ENCODE results near the gene OLFM3. TPM values are rescaled to one million over a fixed set of nuclear protein-coding genes. Genes with fewer than 3 reads are reported as not detected.

Gene OLFM3
- not detected in 2 replicates for total RNA-seq

- DNase-seq (ENCODE audit: low read depth in 2 of 2) = no peak
These were observed at the start of gene OLFM3 for GRCh38 chr1:101996825-101997465. Gene OLFM3 (minus strand): TSS chr1:101996926.

- DNase-seq (ENCODE audit: low read depth in 2 of 2) = no peak
These were observed 49.0 kb upstream of the OLFM3 start for GRCh38 chr1:102045752-102046151.

DNA sequence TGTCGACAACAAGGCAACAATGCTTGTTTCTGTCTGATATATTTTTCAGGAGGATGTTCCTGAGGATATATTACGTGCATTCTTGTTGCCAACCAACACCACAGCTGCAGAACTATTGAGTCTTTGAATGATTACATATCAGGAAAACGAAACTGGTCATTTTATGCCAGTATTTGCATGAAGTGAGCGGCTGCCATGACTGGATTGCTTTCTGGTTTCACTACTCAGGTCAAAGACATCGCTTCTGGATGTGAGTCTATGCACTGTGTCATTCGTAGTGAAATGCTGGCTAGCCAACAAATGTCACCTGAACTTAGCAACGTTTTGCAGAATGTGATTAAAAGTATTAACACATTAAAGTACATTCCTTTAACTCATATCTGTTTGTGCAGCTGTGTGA lies 35.8 kb upstream of the OLFM3 start:
- no peak for DNase-seq (ENCODE audit: low read depth in 2 of 2)

DNA sequence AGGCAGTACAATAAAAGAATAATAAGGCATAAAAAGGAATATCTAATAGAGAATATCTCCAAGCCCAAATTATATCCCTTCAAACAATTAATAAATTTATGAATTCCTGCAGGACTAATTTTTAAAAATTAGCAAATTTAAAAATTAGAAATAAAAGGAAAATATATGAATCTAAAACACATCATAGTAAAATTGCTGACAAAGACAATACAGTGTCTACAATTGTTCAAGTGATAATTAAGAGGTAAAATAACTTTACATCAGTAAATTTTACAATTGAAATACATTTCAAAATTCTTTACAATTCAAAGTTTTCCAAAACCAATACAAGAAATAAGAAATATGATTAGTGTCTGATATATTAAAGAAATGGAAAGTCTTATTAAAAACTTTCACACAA lies 22.8 kb upstream of the OLFM3 start:
- no peak for DNase-seq (ENCODE audit: low read depth in 2 of 2)

GRCh38 chr1:102015728-102016127 lies 19.0 kb upstream of the OLFM3 start:
- no peak for DNase-seq (ENCODE audit: low read depth in 2 of 2)

GRCh38 chr1:102002057-102002456 lies 5.3 kb upstream of the OLFM3 start:
- no peak for DNase-seq (ENCODE audit: low read depth in 2 of 2)

DNA sequence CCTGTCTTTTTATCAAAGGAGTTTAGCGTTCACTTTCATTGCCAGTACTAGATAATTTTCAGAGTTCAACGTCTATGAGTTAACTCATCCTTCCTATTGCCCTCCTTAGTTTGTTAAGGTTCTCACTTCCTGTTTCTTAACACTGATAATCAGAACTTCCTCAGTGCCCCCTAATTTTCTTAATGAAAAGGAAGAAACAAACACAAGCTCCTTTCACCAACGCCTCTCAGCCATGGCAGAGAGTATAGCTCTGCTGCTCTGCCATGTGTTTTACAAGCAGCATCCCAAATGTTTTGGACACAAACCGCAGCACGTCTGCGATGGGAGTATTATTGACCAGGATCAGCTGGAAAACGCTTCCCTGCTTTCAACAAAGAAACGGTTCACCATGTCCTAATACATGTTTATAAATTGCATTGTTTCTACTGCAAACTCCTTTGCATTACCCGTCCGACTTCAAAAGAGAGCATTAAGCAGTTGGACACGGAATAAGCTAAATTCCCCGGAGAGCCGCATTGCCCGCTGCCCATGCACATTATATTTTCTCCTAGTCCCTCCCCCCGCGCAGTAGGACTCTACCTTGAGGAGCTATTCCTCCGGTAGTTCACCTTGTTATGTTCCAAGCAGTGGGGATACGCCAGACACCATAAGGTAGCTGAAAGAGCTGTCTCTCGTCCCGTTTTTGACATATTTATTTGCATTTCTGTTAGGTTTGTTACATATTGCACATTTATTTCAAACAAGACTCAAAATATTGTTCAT lies 561 bp downstream of the OLFM3 start:
- no peak for DNase-seq (ENCODE audit: low read depth in 2 of 2)

DNA sequence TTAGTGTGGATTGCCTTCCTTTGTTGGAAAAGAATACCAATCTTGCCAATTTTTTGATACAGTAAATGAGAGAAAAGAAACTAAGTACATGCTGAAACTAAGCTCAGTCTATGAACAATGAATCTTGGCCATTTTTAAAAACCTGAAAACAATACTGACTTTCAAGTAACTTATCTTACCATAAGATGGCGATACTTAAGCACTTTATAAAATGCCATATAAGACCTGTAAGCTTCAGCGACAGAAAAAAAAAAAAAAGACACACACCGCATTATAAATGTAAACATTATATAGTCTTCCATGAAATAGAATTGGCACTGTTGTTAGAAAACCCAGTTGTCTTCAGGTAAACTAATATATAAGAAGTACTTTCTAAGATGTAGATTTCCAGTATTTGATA lies 3.0 kb downstream of the OLFM3 start:
- no peak for DNase-seq (ENCODE audit: low read depth in 2 of 2)

- DNase-seq (ENCODE audit: low read depth in 2 of 2) = no peak
These were observed 3.7 kb downstream of the OLFM3 start for GRCh38 chr1:101992821-101993575.

- no peak for DNase-seq (ENCODE audit: low read depth in 2 of 2)
These were observed 15.8 kb downstream of the OLFM3 start for GRCh38 chr1:101980974-101981373.

GRCh38 chr1:101977266-101977665 lies 19.5 kb downstream of the OLFM3 start:
- no peak for DNase-seq (ENCODE audit: low read depth in 2 of 2)

DNA sequence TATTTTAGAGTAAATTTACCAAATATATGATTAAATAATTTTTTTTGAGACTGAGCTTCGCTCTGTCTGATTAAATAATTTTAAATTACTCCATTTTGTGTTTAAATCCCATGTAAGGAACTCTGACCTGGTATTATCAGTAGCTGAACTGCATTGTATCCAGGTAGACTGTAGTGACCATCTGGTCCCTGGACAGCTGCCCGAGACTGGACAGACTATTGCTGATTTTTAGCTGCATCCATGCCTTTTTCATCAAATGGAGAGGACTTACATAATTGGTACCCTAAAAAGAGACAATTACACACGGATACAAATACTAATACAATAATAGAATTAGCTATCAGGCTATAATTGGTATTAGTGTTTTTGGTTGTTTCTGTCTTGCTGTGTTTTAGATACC lies 20.6 kb downstream of the OLFM3 start:
- no peak for DNase-seq (ENCODE audit: low read depth in 2 of 2)

- no peak for DNase-seq (ENCODE audit: low read depth in 2 of 2)
These were observed 21.4 kb downstream of the OLFM3 start for GRCh38 chr1:101975371-101975770.

- no peak for DNase-seq (ENCODE audit: low read depth in 2 of 2)
These were observed 22.0 kb downstream of the OLFM3 start for GRCh38 chr1:101974599-101975274.

DNA sequence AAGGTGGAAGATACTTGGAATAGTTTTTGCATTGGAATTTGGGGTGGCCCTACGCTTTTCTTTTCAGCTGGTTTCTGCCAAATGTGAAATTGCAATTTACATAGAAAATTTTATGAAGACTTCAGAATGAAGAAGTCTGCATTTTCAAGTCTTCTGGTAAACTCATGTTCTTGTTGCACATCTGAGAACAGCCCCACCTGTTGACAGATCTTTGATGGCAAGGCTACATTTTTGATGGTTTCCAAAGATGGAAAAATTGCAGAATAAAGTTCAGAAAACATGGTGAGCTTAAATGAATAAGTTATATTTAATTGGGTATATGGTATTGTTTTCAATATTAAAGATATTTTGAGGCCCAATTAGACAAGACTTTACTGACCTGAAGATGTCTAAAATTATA lies 25.4 kb downstream of the OLFM3 start:
- DNase-seq (ENCODE audit: low read depth in 2 of 2) = no peak

DNA sequence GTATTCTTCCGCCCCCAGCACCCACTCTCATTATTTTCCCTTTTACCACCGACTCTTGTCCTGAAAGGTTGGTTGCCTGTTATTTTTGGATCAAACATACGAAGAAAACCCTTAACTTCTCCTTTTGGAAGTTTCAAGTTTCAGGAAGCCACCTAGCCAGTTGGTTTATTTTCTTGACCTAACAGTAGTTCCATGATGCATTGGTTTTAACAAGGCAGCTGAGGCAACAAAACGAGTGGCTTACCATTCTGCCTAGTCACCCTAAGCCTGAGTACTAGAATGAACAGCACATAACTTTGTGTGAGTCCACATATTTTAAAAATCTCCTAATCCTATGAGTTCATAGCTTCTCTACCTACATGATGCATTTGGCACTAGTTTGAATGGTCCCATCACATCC lies 28.9 kb downstream of the OLFM3 start:
- no peak for DNase-seq (ENCODE audit: low read depth in 2 of 2)

GRCh38 chr1:101965341-101965740 lies 31.4 kb downstream of the OLFM3 start:
- DNase-seq (ENCODE audit: low read depth in 2 of 2) = no peak

- DNase-seq (ENCODE audit: low read depth in 2 of 2) = no peak
These were observed 32.0 kb downstream of the OLFM3 start for GRCh38 chr1:101964708-101965107.

DNA sequence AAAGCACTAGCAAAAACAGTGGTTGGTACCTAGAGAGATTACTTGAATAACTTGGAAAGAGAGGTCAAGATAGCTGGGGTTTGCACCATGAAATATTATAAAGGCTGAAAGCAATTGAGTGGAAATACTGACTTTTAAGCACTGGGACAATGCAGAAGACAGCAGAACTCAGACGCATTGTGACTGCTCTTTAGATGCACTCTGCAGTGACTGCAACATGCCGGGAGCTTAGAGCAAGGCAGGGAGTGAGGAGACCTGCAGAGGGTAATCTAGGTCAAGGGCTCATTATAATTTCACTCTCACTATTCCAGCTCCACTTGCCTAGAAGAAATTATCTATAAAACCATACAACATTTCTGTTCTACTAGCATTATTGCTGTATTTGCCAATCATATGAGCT lies 36.6 kb downstream of the OLFM3 start:
- no peak for DNase-seq (ENCODE audit: low read depth in 2 of 2)

- DNase-seq (ENCODE audit: low read depth in 2 of 2) = no peak
These were observed 37.3 kb downstream of the OLFM3 start for GRCh38 chr1:101959456-101959855.

DNA sequence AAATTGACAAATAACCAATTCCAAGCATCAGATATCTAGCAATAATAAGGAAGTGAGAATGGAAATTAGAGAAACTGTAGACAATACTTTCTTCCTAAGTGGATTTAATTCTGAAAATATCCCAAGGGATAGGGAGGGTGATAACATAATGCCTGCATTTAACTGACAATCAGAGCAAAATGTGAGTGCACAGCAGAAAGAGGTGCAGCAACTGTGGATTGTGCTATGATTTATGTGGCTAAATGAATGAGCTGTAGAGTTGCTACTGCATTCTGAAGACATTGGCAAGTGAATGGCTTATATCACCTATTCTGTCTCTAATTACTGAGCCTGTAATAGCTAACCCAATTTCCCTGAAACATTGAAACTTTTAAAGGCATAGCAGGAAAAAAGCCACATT lies 39.0 kb downstream of the OLFM3 start:
- DNase-seq (ENCODE audit: low read depth in 2 of 2) = no peak

DNA sequence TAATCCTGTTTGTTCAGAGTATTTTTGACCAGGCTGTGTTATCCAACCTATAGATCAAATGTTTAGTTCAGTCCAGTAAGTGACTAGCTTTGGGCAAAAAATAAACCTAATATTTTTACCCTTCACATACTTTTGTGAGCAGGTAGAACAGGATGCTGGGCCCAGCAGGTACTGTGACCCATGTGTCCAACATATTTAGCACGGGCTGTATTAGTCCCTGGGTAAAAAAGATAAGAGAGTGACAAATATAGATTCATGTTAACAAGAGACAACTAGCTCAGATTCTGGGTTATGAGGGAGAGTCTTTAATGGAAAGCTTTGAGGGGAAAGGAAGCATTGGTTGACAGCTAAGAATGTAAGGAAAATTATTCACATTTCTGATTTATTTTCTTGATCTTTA lies 43.1 kb downstream of the OLFM3 start:
- no peak for DNase-seq (ENCODE audit: low read depth in 2 of 2)

Measured in dermis microvascular lymphatic vessel endothelial cell (primary cell).